HG02571 (cell line): ENCODE measurements around the gene SETBP1.

ENCODE experiments used
- ATAC-seq: cut with Tn5 transposase; IDR thresholded peaks from one replicate; pipeline ENCODE4 v1.9.1; 2021; ENCODE audit warnings: mild to moderate bottlenecking, moderate library complexity; ENCODE audit not compliant: unreplicated experiment

The SETBP1 gene

GRCh38 chr18:44921974-44922373 is 241.3 kb downstream of the SETBP1 start:
- no peak for ATAC-seq

GRCh38 chr18:44922968-44923367 is 242.3 kb downstream of the SETBP1 start:
- ATAC-seq = no peak

GRCh38 chr18:44924785-44925499 is 244.3 kb downstream of the SETBP1 start:
- no peak for ATAC-seq

- ATAC-seq = no peak
These were observed 246.6 kb downstream of the SETBP1 start for GRCh38 chr18:44927127-44927849.

- no peak for ATAC-seq
These were observed 254.2 kb downstream of the SETBP1 start for GRCh38 chr18:44934901-44935300.

- ATAC-seq = no peak
These were observed 254.8 kb downstream of the SETBP1 start for GRCh38 chr18:44935455-44935854.

- no peak for ATAC-seq
These were observed 255.8 kb downstream of the SETBP1 start for GRCh38 chr18:44936485-44936884.

- ATAC-seq = no peak
These were observed 257.5 kb downstream of the SETBP1 start for GRCh38 chr18:44937960-44938719.

GRCh38 chr18:44938720-44939665 is 258.3 kb downstream of the SETBP1 start:
- ATAC-seq = no peak

- ATAC-seq = no peak
These were observed 260.8 kb downstream of the SETBP1 start for GRCh38 chr18:44941516-44941915.

- no peak for ATAC-seq
These were observed 261.4 kb downstream of the SETBP1 start for GRCh38 chr18:44942073-44942472.

- no peak for ATAC-seq
These were observed 262.7 kb downstream of the SETBP1 start for GRCh38 chr18:44943311-44943881.

- no peak for ATAC-seq
These were observed 263.8 kb downstream of the SETBP1 start for GRCh38 chr18:44944461-44944860.

- no peak for ATAC-seq
These were observed 265.3 kb downstream of the SETBP1 start for GRCh38 chr18:44945888-44946401.

GRCh38 chr18:44946529-44947113 is 265.9 kb downstream of the SETBP1 start:
- ATAC-seq = no peak

GRCh38 chr18:44949967-44950366 is 269.3 kb downstream of the SETBP1 start:
- no peak for ATAC-seq

- ATAC-seq = no peak
These were observed 270.1 kb downstream of the SETBP1 start for GRCh38 chr18:44950685-44951195.

- ATAC-seq = no peak
These were observed 271.1 kb downstream of the SETBP1 start for GRCh38 chr18:44951748-44952147.

- no peak for ATAC-seq
These were observed 273.6 kb downstream of the SETBP1 start for GRCh38 chr18:44954257-44954656.
